LNCaP clone FGC (cell line): ENCODE measurements around the gene CRMP1.

Source experiments
- DNase-seq: peaks from one replicate; pipeline ENCODE4 v3.0.0-alpha.2; 2011; ENCODE audit warnings: low read depth
- H3K4me3 ChIP-seq: 2 replicates; pipeline ENCODE4 v1.5.1; 2011; ENCODE audit warnings: mild to moderate bottlenecking, low read depth, low read length, control low read depth
- TF ChIP-seq, protein P1 (sequence below): IDR thresholded peaks from 2 replicates; pipeline ENCODE4 v1.5.1; 2012; ENCODE audit warnings: mild to moderate bottlenecking; ENCODE audit not compliant: control insufficient read depth, insufficient read depth; ENCODE audit errors: extremely low read depth

CRMP1 gene

GRCh38 chr4:5874811-5875449, 18.0 kb downstream of the CRMP1 start:
- TF ChIP-seq, protein P1, sequence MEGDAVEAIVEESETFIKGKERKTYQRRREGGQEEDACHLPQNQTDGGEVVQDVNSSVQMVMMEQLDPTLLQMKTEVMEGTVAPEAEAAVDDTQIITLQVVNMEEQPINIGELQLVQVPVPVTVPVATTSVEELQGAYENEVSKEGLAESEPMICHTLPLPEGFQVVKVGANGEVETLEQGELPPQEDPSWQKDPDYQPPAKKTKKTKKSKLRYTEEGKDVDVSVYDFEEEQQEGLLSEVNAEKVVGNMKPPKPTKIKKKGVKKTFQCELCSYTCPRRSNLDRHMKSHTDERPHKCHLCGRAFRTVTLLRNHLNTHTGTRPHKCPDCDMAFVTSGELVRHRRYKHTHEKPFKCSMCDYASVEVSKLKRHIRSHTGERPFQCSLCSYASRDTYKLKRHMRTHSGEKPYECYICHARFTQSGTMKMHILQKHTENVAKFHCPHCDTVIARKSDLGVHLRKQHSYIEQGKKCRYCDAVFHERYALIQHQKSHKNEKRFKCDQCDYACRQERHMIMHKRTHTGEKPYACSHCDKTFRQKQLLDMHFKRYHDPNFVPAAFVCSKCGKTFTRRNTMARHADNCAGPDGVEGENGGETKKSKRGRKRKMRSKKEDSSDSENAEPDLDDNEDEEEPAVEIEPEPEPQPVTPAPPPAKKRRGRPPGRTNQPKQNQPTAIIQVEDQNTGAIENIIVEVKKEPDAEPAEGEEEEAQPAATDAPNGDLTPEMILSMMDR = no peak
- no peak for DNase-seq

GRCh38 chr4:5870701-5871100, 22.2 kb downstream of the CRMP1 start:
- TF ChIP-seq, protein P1 = no peak
- H3K4me3 ChIP-seq = no peak overlapping the region
- no peak for DNase-seq

More at GRCh38 chr4:5874811-5875449, 18.0 kb downstream of the CRMP1 start:
- no peak overlapping the region for H3K4me3 ChIP-seq

- no peak overlapping the region for H3K4me3 ChIP-seq
- TF ChIP-seq, protein P1 = no peak
- DNase-seq = no peak
These were observed 22.8 kb downstream of the CRMP1 start for GRCh38 chr4:5869966-5870619.

DNA sequence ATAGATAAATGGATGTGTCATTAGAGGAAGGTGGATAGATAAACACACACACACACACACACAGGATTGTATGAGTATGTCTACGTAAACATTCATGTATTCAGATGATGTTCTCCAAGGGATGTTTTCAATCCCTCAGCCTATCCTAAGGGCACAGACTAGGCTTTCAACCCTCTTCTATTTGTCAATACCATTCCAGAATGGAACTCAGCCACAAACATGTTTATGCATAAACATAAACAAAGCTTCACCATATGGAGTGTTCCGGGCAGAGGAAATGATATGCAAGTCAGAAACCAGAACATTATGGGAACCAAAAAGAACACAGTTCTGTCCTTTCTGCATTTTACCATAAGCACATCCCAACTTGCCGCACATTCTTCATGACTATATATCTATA, 25.0 kb downstream of the CRMP1 start:
- H3K4me3 ChIP-seq = no peak overlapping the region
- TF ChIP-seq, protein P1 = no peak
- no peak for DNase-seq

- H3K4me3 ChIP-seq = no peak overlapping the region
- no peak for DNase-seq
- TF ChIP-seq, protein P1 = no peak
These were observed 25.8 kb downstream of the CRMP1 start for GRCh38 chr4:5866841-5867813.

DNA sequence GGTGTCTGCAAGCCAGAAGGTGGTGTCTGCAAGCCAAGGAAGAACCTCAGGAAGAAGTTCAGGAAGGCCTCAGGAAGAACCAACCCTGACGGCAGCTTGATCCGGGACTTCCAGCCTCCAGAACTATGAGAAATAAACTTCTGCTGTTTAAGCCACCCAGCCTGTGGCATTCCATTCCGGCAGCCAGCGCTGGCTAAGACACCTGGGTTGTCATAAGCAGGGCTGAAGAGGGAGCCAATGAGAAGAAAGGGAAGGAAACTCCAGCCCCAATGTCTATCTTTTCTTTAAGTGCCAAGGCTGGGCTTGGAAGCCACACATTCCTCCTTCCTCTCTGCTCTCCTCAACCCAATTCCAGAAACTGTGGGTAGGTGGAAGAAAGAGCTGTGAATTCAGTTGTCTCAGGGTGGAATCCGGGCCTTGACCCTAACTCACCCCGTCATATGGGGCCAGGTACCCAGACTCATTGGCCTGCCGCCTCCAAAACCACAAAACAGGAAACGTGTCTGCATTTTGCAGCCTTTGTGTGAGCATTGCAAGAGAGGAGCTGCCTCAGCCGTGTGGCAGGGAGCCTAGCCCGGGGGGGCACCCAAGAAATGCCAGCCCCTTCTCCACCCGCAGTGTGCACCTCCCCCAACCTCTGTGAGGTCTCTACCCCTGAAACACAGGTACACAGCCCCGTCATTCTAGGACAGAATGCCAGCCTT, 26.8 kb downstream of the CRMP1 start:
- TF ChIP-seq, protein P1 = no peak
- DNase-seq = no peak

More for the DNA sequence above, 26.8 kb downstream of the CRMP1 start:
- no peak overlapping the region for H3K4me3 ChIP-seq
